HepG2 (cell line): ENCODE data around the gene HEATR1. TPM values are rescaled to one million over a fixed set of nuclear protein-coding genes. Genes with fewer than 3 reads are reported as not detected.

Source experiments
- HNRNPL ChIP-seq: fragments of 200-400 bp; formaldehyde crosslinking; IDR thresholded peaks from 2 replicates; pipeline ENCODE4 v1.6.1; 2017; ENCODE audit warnings: mild to moderate bottlenecking, low read depth, low read length
- MED1 ChIP-seq: sonication (generic); formaldehyde crosslinking; IDR thresholded peaks from 2 replicates; pipeline ENCODE4 v1.4.0; 2020; ENCODE audit warnings: missing genetic modification reagents
- MEIS2 ChIP-seq: sonication (generic); formaldehyde crosslinking; IDR thresholded peaks from 2 replicates; pipeline ENCODE4 v1.9.0; 2021; ENCODE audit warnings: mild to moderate bottlenecking, missing genetic modification reagents
- NCOA2 ChIP-seq: sonication (generic); formaldehyde crosslinking; IDR thresholded peaks from 2 replicates; pipeline ENCODE4 v1.8.0; 2022; ENCODE audit warnings: inconsistent platforms
- NR3C1 ChIP-seq: sonication (generic); formaldehyde crosslinking; IDR thresholded peaks from 2 replicates; pipeline ENCODE4 v1.4.0; 2020; ENCODE audit warnings: missing genetic modification reagents
- PHF20 ChIP-seq: sonication (generic); formaldehyde crosslinking; IDR thresholded peaks from 2 replicates; pipeline ENCODE4 v1.5.0; 2020; ENCODE audit warnings: mild to moderate bottlenecking, missing genetic modification reagents
- PRPF4 ChIP-seq: fragments of 200-400 bp; formaldehyde crosslinking; IDR thresholded peaks from 2 replicates; pipeline ENCODE4 v1.6.1; 2016; ENCODE audit warnings: low read length, low read depth; ENCODE audit not compliant: poor library complexity, severe bottlenecking
- SOX5 ChIP-seq: IDR thresholded peaks from 2 replicates; pipeline ENCODE4 v1.6.1; 2016; ENCODE audit warnings: borderline replicate concordance
- SP1 ChIP-seq, 2 experiments: fragments of 450-650 bp in 1 of 2; sonication (generic) in 1 of 2; formaldehyde crosslinking in 1 of 2; IDR thresholded peaks; 2 replicates each; pipeline versions ENCODE4 v1.4.0 to v1.6.1; 2016 to 2020; ENCODE audit warnings: missing genetic modification reagents in 1 of 2
- ZFP62 ChIP-seq: sonication (generic); formaldehyde crosslinking; IDR thresholded peaks from 2 replicates; pipeline ENCODE4 v1.4.0; 2020; ENCODE audit warnings: missing genetic modification reagents
- ZNF17 ChIP-seq: sonication (generic); formaldehyde crosslinking; IDR thresholded peaks from 2 replicates; pipeline ENCODE4 v1.5.0; 2020; ENCODE audit warnings: mild to moderate bottlenecking, missing genetic modification reagents
- ZNF274 ChIP-seq: sonication (generic); formaldehyde crosslinking; IDR thresholded peaks from 2 replicates; pipeline ENCODE4 v1.5.1; 2020; ENCODE audit warnings: mild to moderate bottlenecking, missing genetic modification reagents
- ZNF501 ChIP-seq: sonication (generic); formaldehyde crosslinking; IDR thresholded peaks from 2 replicates; pipeline ENCODE4 v1.5.1; 2020; ENCODE audit warnings: mild to moderate bottlenecking, moderate library complexity, missing genetic modification reagents
- ZNF747 ChIP-seq: sonication (generic); formaldehyde crosslinking; IDR thresholded peaks from 2 replicates; pipeline ENCODE4 v1.8.1; 2023; ENCODE audit warnings: missing genetic modification reagents, mild to moderate bottlenecking, borderline replicate concordance
- ZSCAN9 ChIP-seq: IDR thresholded peaks from 2 replicates; pipeline ENCODE4 v1.6.1; 2016; ENCODE audit warnings: borderline replicate concordance
- polyA plus RNA-seq, 8 experiments: library from polyadenylated mRNA; depleted of rRNA in 3 of 8; stranded (reverse) in 7 of 8; unstranded in 1 of 8; fragments of >200 nt; fragmentation: Illumina TruSeq in 4 of 8; extraction: Trizol in 4 of 8; gene quantifications; 2 replicates each; pipeline versions ENCODE4 v1.2.1 to v1.2.3, GENCODE V29; 2011 to 2016; ENCODE audit warnings: low read depth in 4 of 8, missing spikeins in 1 of 8, mixed read lengths in 1 of 8; ENCODE audit not compliant: insufficient read depth in 1 of 8
- total RNA-seq, 5 experiments: library from RNA; depleted of rRNA; stranded (reverse); fragments of >200 nt; fragmentation: Illumina TruSeq; extraction: Trizol; gene quantifications; 2 replicates each; pipeline ENCODE4 v1.2.3, GENCODE V29; 2016; ENCODE audit warnings: low read depth in 1 of 5
- TF ChIP-seq, protein P1 (sequence below), 2 experiments: sonication (generic) in 1 of 2; formaldehyde crosslinking in 1 of 2; IDR thresholded peaks; 2 replicates each; pipeline versions ENCODE4 v1.6.1 to v1.9.0; 2014 to 2022; ENCODE audit warnings: antibody characterized with exemption in 1 of 2, borderline replicate concordance in 1 of 2, inconsistent platforms in 1 of 2, low read depth in 1 of 2, missing genetic modification reagents in 1 of 2
- TF ChIP-seq, protein P2 (sequence below): IDR thresholded peaks from 2 replicates; pipeline ENCODE4 v1.6.1; 2016; ENCODE audit warnings: missing compliant biosample characterization, missing genetic modification reagents, borderline replicate concordance
- TF ChIP-seq, protein P3 (sequence below): fragments of 450-650 bp; IDR thresholded peaks from 2 replicates; pipeline ENCODE4 v1.6.1; 2017; ENCODE audit warnings: mild to moderate bottlenecking

The HEATR1 gene
- total and polyA plus RNA-seq, 2 of the 13 experiments (the other 11 are each of a cell fraction or from before 2014, with no cell fraction given): 10.2 to 45.8 TPM

DNA sequence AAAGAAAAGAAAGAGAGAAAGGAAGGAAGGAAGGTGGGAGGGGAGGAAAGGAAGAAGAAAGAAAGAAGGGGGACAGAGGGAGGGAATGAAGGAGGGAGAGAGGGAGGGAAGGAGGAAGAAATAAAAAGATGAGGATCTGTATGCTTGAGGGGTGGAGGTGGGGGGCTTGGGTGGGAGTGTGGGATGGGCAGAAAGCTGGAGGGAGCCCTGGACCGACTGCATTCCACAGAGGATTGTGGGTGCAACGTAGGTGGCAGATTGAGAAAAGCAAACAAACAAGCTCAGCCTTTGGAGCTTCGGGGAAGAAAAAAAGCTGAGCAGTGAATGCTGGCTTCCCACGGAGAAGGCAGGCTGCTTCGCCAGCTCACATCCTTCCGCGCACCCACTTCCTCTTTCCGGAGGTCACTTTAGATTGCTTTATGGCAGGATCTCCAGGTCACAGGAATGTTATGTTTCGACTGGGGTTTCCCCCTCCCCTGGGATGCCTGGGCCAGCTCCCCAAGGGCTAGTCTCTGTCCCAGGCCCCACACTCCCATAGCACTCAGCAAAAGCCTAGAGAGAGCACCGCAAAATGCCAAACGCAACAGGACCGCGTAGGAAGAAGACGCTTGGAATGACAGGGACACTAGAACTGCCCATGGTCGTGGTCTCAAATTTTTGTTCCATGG, 101.2 kb downstream of the HEATR1 start (continued):
- TF ChIP-seq, protein P1, sequence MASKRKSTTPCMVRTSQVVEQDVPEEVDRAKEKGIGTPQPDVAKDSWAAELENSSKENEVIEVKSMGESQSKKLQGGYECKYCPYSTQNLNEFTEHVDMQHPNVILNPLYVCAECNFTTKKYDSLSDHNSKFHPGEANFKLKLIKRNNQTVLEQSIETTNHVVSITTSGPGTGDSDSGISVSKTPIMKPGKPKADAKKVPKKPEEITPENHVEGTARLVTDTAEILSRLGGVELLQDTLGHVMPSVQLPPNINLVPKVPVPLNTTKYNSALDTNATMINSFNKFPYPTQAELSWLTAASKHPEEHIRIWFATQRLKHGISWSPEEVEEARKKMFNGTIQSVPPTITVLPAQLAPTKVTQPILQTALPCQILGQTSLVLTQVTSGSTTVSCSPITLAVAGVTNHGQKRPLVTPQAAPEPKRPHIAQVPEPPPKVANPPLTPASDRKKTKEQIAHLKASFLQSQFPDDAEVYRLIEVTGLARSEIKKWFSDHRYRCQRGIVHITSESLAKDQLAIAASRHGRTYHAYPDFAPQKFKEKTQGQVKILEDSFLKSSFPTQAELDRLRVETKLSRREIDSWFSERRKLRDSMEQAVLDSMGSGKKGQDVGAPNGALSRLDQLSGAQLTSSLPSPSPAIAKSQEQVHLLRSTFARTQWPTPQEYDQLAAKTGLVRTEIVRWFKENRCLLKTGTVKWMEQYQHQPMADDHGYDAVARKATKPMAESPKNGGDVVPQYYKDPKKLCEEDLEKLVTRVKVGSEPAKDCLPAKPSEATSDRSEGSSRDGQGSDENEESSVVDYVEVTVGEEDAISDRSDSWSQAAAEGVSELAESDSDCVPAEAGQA (IDR thresholded peaks at IDR 0.05; ENCODE audit: low read depth): 0 out of 2 replicates have a peak, but pooled peaks have one; percentile 29
- TF ChIP-seq, protein P1 (CRISPR knock-in tag; IDR thresholded peaks at IDR 0.05; ENCODE audit: borderline replicate concordance): no peak
- TF ChIP-seq SOX5 (CRISPR knock-in tag) (peak; percentile 78), ZFP62 (CRISPR knock-in tag) (no peak), PRPF4 (peak; percentile 66), MEIS2 (peak; percentile 18; the same call in 1 of the 2 replicates), ZSCAN9 (CRISPR knock-in tag) (0 out of 2 replicates have a peak, but pooled peaks have one; percentile 37), MED1 (CRISPR knock-in tag) (peak; percentile 98), NR3C1 (CRISPR knock-in tag) (no peak), SP1 (IDR thresholded peaks at IDR 0.05) (no peak), SP1 (CRISPR knock-in tag; IDR thresholded peaks at IDR 0.05) (peak; percentile 42; the same call in 1 of the 2 replicates), ZNF274 (CRISPR knock-in tag) (peak; percentile 45; the same call in 1 of the 2 replicates), ZNF17 (no peak), ZNF501 (CRISPR knock-in tag) (peak; percentile 61; the same call in 1 of the 2 replicates), PHF20 (CRISPR knock-in tag) (no peak), HNRNPL (no peak), NCOA2 (CRISPR knock-in tag) (peak; percentile 81), ZNF747 (peak; percentile 78)
- TF ChIP-seq, protein P2, sequence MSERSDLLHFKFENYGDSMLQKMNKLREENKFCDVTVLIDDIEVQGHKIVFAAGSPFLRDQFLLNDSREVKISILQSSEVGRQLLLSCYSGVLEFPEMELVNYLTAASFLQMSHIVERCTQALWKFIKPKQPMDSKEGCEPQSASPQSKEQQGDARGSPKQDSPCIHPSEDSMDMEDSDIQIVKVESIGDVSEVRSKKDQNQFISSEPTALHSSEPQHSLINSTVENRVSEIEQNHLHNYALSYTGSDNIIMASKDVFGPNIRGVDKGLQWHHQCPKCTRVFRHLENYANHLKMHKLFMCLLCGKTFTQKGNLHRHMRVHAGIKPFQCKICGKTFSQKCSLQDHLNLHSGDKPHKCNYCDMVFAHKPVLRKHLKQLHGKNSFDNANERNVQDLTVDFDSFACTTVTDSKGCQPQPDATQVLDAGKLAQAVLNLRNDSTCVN (CRISPR knock-in tag): peak; percentile 59; the same call in 1 of the 2 replicates
- TF ChIP-seq, protein P3, sequence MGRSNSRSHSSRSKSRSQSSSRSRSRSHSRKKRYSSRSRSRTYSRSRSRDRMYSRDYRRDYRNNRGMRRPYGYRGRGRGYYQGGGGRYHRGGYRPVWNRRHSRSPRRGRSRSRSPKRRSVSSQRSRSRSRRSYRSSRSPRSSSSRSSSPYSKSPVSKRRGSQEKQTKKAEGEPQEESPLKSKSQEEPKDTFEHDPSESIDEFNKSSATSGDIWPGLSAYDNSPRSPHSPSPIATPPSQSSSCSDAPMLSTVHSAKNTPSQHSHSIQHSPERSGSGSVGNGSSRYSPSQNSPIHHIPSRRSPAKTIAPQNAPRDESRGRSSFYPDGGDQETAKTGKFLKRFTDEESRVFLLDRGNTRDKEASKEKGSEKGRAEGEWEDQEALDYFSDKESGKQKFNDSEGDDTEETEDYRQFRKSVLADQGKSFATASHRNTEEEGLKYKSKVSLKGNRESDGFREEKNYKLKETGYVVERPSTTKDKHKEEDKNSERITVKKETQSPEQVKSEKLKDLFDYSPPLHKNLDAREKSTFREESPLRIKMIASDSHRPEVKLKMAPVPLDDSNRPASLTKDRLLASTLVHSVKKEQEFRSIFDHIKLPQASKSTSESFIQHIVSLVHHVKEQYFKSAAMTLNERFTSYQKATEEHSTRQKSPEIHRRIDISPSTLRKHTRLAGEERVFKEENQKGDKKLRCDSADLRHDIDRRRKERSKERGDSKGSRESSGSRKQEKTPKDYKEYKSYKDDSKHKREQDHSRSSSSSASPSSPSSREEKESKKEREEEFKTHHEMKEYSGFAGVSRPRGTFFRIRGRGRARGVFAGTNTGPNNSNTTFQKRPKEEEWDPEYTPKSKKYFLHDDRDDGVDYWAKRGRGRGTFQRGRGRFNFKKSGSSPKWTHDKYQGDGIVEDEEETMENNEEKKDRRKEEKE: no peak
